A375 (cell line): Measurements from ENCODE around the gene LRWD1. TPM values are rescaled to one million over a fixed set of nuclear protein-coding genes. Genes with fewer than 3 reads are reported as not detected.

Experiments used
- total RNA-seq: library from RNA; depleted of rRNA; stranded (reverse); fragments of >200 nt; shearing (Covaris generic); gene quantifications from 2 replicates; pipeline ENCODE4 v1.2.3, GENCODE V29; 2014; rRNA removed

LRWD1 gene
- 68.4 and 76.1 TPM in 2 replicates for total RNA-seq

GRCh38 chr7:102464577-102465280 lies at the start of gene LRWD1, which contains the start of gene ALKBH4:
TSS of gene LRWD1 (plus strand) at chr7:102464984. CDS start at chr7:102465081, 97 bp downstream.
TSS of gene ALKBH4 (minus strand) at chr7:102464863. CDS start at chr7:102464836, 27 bp downstream.

DNA sequence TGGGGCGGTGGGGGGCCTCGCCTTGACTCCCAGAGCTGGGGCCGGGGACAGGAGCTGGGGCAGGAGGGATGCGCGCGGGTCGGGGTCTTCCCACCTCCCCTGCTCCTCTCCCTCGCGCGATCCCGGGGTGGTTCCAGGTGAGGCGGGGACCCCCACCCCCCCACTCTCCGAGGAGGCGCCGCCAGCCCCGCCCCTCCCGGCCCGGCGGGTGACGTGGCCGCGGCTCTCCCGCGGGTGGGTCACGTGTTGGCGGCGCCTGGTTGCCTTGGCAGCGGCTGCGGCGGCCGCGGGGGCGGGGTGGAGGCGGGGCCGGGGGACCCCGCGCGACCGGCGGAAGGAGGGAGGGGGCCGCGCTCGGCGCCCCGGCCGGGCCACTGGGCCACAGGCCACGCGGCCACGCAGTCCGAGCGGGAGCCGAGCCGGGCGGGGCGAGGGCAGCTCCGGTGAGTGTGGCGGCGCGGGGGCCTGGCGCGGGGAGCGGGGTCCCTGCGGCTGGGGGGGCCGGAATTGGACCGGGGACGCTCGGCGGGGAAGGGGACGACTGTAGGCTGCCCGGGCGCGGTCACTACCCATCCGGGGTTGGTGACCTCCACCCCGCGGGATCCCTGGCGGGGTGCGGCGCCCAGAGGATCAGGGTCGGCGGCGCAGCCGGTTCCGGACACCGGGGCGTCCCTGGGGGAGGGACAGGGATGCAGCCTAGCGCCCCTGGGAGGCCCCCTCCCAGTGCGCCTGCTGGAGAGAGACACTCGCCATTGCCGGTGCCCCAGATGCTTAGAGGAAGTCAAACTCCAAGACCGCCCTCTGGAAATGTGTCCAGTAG lies 31.4 kb upstream of the LRWD1 start, which contains the start of gene ORAI2:
Gene ORAI2, plus strand, starts transcription at position 357 of the 820 bp plus-strand sequence. CDS start 5,382 bp downstream, outside the sequence.

DNA sequence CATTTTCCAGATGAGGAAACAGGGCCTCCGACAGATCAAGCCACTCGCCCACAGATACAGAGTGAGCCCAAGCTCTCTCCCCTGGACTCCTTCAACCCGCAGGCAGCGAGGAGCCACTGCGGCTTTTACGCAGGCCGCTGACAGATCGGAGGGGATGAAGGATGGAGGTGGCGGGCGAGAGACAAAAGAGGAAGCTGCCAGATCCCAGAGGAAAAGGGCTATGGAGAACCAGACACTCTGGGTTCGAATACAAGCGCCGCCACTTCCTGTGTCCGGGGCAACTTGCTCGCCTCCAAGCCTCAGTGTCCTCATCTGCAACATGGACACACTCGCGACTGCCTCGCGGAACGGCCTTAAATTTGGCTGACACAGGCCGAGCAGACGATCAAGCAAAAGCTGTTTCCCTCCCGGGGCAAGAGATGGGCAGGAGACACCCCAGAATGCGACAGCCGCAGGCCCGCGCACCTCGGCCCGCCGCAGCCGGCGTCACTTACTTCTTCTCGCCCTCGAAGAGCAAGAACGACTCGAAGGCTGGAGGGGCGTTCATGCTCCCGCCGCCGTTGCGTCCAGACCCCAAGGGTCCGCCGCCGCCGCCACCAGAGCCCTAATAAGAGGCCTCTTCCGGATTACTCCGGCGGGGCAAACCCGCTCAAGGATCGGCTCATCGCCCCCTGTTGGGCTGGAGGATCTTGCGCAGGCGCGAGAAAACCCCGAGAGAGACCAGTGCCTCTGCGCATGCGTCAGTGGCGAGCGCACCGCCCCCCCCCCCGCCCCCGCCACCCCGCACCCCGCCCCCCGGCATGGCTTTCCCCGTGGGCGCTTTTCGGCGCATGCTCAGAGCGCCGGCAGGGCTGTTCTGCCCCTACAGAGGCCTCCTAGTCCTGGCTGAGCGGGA lies 13.8 kb downstream of the LRWD1 start, which contains the start of gene POLR2J:
Gene POLR2J, minus strand, starts transcription at position 609 of the 895 bp plus-strand sequence. Its CDS starts 62 bp downstream, at position 547.

GRCh38 chr7:102517550-102518147 lies 52.9 kb downstream of the LRWD1 start, which contains the start of gene RASA4B:
TSS of gene RASA4B (minus strand) at chr7:102517777. CDS start at chr7:102517710, 67 bp downstream.

Other genes starting within 250 kb of the LRWD1 start
- 4.2 and 9.8 TPM in 2 replicates for gene SH2B2, start 178.1 kb upstream of the LRWD1 start, total RNA-seq
- gene SPDYE6, start 108.5 kb upstream of the LRWD1 start, total RNA-seq: not detected in 2 replicates
- gene PRKRIP1, start 68.6 kb upstream of the LRWD1 start, total RNA-seq: 42.4 and 46.0 TPM in 2 replicates
- gene ORAI2, start 31.4 kb upstream of the LRWD1 start, total RNA-seq: 29.3 and 33.3 TPM in 2 replicates
- 18.6 and 22.4 TPM in 2 replicates for gene ALKBH4, start 121 bp upstream of the LRWD1 start, total RNA-seq
- 73.1 and 79.1 TPM in 2 replicates for gene POLR2J, start 13.9 kb downstream of the LRWD1 start, total RNA-seq
- 3.7 and 4.4 TPM in 2 replicates for gene RASA4B, start 52.8 kb downstream of the LRWD1 start, total RNA-seq
- 21.6 and 24.7 TPM in 2 replicates for gene UPK3BL2, start 78.7 kb downstream of the LRWD1 start, total RNA-seq
- not detected in 2 replicates for gene SPDYE2, start 86.2 kb downstream of the LRWD1 start, total RNA-seq
- 42.0 and 46.6 TPM in 2 replicates for gene POLR2J3, start 107.6 kb downstream of the LRWD1 start, total RNA-seq
- gene RASA4, start 151.8 kb downstream of the LRWD1 start, total RNA-seq: 8.6 and 9.7 TPM in 2 replicates
- 14.8 and 16.4 TPM in 2 replicates for gene UPK3BL1, start 177.8 kb downstream of the LRWD1 start, total RNA-seq
- gene SPDYE2B, start 185.3 kb downstream of the LRWD1 start, total RNA-seq: not detected in 2 replicates
- 5.3 and 7.0 TPM in 2 replicates for gene POLR2J2, start 206.7 kb downstream of the LRWD1 start, total RNA-seq